GM18505 (cell line): ENCODE results near the gene MYOC.
"Not testable (repeated sequence)": the region's sequence is repeated elsewhere in the genome, so short reads cannot be mapped to it uniquely, and the experiment has no call there.

Source experiments
- ATAC-seq: cut with Tn5 transposase; IDR thresholded peaks from one replicate; pipeline ENCODE4 v1.9.1; 2021; ENCODE audit not compliant: unreplicated experiment
- POLR2A ChIP-seq: IDR thresholded peaks from 4 replicates; pipeline ENCODE4 v1.6.1; 2011; ENCODE audit warnings: borderline replicate concordance; ENCODE audit not compliant: insufficient read depth, insufficient read length; ENCODE audit errors: extremely low read depth

The MYOC gene

DNA sequence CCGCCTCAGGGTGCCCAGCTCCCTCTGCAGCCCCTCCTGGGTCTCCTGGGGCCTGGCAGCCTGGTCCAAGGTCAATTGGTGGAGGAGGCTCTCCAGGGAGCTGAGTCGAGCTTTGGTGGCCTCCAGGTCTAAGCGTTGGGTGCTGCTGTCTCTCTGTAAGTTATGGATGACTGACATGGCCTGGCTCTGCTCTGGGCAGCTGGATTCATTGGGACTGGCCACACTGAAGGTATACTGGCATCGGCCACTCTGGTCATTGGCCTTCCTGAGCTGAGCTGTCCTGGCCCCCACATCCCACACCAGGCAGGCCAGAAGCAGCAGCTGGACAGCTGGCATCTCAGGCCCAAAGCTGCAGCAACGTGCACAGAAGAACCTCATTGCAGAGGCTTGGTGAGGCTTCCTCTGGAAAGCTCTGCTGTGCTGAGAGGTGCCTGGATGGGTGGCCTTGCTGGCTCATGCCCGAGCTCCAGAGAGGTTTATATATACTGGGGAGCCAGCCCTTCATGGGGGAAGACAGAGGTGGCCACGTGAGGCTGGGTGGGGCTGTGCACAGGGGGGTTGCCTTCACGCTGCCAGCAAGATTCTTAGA, at the start of gene MYOC:
Gene MYOC, minus strand, starts transcription at position 455 of the 589 bp plus-strand sequence. Its CDS starts 77 bp downstream, at position 378.
- TF ChIP-seq POLR2A: no peak
- no peak for ATAC-seq

- no peak for ATAC-seq
- no peak for TF ChIP-seq POLR2A
These were observed 47.0 kb upstream of the MYOC start for GRCh38 chr1:171699531-171699930.

DNA sequence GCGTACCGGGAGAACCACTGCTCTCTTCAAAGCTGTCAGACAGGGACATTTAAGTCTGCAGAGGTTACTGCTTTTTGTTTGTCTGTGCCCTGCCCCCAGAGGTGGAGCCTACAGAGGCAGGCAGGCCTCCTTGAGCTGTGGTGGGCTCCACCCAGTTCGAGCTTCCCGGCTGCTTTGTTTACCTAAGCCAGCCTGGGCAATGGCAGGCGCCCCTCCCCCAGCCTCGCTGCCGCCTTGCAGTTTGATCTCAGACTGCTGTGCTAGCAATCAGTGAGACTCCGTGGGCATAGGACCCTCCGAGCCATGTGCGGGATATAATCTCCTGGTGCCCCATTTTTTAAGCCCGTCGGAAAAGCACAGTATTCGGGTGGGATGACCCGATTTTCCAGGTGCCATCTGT, 43.3 kb upstream of the MYOC start:
- ATAC-seq: not testable (repeated sequence)

- ATAC-seq: not testable (repeated sequence)
These were observed 41.1 kb upstream of the MYOC start for GRCh38 chr1:171693541-171693940.

DNA sequence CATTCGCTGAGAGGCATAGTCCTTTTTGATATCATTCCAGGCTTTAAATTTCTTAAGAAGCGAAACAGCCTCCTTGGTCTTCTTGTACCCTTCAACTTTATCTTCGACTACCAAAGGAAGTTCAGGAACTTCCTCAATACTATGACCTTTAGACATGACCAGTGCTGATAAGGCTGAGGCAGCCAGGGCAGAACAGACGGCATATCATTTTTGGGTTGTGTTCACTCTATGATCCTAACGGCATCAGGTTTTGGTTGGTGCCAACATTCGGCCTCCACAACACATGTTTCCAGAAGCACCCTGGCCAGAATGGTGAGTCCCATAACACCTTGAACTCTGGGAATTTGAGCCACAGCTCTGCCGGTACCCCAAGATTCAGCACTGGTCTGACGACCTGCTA, 31.4 kb upstream of the MYOC start:
- ATAC-seq: no peak

GRCh38 chr1:171680339-171680738, 27.9 kb upstream of the MYOC start:
- ATAC-seq: no peak
- no peak for TF ChIP-seq POLR2A

More for the DNA sequence above, 31.4 kb upstream of the MYOC start:
- TF ChIP-seq POLR2A: no peak

GRCh38 chr1:171676823-171677222, 24.3 kb upstream of the MYOC start:
- ATAC-seq: no peak
- TF ChIP-seq POLR2A: no peak

- no peak for ATAC-seq
- TF ChIP-seq POLR2A: no peak
These were observed 22.2 kb upstream of the MYOC start for GRCh38 chr1:171674431-171675405.

DNA sequence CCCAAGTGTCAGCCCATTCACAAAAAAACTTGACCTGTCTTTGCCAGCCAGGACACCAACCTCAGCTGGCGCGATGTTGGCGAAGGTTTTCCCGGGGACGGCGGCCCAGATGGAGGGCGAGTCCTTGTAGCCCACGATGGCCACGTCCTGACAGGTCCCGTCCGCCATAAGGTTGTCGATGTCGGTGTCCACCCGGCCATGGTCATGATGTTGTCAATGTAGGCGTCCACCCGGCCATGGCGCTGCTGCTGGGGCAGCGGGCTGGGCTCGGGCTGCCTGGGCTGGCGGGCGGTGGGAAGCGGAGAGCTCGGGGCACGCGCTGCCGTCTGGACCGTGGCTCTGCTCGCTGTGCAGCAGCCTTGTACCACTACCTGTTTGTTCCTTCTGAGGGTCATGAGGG, 18.3 kb upstream of the MYOC start:
- no peak for TF ChIP-seq POLR2A
- no peak for ATAC-seq

- TF ChIP-seq POLR2A: no peak
- ATAC-seq: no peak
These were observed 15.9 kb upstream of the MYOC start for GRCh38 chr1:171668372-171668771.

- no peak for TF ChIP-seq POLR2A
- no peak for ATAC-seq
These were observed 13.8 kb upstream of the MYOC start for GRCh38 chr1:171666114-171666769.

DNA sequence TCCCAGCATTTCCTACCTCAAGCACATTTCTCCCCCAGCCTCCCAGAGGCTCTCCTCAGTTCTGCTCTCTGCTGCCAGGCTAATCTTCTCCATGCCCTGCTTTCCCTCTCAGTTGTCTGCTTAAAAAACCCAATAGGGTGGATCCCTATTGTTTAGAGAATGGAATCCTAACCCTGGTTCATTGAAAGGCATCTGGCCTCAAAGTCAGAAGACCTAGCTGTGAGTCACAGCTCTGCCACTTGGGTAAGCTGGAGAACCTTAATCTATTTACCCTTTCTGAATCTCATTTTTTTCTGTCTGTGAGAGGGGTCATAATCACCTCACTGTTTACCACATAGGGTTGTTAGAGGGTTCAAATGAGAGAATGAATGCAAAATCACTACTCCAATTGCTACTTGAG, 12.5 kb upstream of the MYOC start:
- TF ChIP-seq POLR2A: no peak
- ATAC-seq: no peak

- ATAC-seq: no peak
- no peak for TF ChIP-seq POLR2A
These were observed 11.5 kb upstream of the MYOC start for GRCh38 chr1:171663854-171664575.
